ENCODE data around the gene THSD7B.

Gene THSD7B

DNA sequence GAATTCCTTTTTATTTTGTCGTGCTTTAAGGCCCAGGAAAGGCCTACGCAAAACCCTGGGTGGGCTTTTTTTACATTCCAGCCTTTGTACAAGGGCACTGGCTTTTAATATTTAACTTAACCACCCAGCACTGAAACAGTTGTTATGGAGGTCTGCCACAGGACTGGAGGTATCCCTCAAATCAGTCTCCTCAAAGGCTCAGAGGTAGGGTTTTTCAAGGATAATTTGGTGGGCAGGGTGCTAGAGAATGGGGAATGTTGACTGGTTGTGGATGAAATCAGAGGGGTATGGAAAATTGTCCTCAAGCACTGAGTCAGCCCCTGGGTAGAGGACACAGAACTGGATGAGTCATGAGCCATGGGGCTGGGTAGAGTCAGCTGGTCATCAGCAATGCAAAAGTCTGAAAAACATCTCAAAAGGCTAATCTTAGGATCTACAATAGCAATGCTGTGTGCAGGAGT is 443.1 kb downstream of the THSD7B start:
- no peak for DNase-seq

DNA sequence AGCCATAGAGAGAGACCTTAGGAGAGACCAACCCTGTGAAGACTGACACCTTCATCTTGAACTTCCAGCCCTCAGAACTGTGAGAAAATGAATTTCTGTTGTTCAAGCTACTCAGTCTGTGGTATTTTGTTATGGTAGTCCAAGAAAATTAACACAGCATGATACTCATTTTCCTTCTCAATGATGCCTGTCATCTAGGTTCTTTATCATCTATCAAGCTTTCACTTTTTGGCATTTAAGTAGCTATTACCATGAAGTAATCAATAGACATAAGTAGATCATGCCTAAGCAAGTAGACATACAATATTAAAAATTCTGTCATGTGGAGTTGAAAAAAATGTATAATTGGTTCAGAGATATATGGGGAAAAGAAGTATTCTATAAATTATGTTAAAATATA is 444.7 kb downstream of the THSD7B start:
- DNase-seq: no peak

DNA sequence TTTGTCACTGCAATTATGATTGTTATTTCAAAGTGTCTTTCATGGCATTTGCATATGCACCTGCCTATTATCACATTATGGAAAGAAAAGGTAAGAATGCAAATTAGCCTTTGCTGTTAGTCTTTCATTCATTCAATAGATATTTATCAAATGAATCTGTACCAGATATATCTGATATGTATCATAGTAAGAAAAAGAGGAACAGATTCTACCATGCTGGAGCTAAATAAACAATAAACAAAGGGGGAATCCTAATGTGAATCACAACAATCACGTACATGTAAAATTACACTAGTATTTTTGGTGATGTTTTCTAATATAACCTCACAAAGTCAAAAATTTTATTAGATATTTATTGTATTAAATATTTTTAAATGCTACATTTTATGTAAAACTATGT is 446.4 kb downstream of the THSD7B start:
- DNase-seq: no peak

DNA sequence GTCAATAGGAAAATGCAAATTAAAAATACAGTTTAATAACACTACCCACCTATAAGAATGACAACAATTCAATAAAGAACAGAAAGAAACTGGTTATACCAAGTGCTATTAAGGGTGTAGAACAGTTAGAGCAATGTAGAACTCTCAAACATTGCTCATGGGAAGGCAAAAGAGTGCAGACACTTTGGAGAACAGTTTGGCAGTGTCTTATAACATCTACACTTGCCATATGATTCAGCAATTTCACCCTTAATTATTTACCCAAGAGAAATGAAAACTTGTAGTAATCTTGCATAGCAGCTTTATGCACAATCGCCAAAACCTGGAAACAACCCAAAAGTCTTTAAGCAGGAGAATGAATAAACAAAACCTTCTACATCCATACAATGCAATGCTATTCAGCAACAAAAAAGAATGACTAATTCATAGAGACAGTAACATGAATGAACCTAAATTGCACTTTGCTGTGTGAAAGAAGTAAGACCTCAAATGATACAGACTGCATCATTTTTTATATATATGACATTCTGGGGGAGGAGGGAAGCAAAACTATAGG is 455.2 kb downstream of the THSD7B start:
- no peak for DNase-seq

DNA sequence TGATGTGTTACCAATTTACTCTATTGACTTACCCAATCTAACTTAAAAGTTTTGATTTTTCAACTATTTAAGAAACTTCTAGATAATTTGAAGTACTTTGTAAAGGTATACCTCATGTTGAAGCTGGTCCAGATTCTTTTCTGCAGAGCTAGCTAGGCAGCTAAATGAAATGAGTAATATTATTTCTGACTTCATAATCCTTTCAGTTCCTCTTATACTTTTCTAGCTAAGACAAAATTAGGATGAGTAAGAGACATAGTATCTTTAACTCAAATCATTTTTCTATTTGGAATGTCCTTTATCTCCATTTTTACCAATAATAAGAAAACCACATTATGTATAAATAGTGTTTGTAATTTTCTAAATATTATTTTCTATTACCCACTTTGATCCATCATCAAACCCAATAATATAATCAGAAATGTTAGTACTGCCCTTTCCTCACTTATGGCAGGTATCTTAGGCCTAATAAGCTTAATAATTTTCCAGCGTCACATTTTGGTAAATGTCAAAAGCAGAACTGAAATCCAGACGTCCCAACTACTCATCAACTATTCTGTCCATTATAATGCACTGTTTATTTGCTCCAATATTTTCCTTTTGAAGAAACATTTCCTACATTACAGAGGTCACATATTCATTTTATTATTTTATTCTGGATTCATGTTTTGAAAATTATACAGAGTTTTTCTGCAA is 456.6 kb downstream of the THSD7B start:
- no peak for DNase-seq

DNA sequence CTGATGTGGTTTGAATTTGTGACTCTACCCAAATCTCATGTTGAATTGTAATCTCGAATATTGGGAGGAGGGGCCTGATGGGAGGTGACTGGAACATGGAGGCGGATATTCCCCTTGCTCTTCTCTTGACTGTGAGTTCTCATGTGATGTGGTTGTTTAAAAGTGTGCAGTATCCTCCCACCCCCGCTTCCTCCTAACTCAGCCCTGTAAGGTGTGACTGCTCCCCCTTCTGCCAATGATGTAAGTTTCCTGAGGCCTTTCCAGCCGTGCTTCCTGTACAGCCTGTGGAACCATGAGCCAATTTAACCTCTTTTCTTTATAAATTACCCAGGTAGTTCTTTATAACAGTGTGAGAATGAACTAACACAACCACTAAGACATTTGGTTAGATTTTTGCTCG is 458.4 kb downstream of the THSD7B start:
- no peak for DNase-seq

DNA sequence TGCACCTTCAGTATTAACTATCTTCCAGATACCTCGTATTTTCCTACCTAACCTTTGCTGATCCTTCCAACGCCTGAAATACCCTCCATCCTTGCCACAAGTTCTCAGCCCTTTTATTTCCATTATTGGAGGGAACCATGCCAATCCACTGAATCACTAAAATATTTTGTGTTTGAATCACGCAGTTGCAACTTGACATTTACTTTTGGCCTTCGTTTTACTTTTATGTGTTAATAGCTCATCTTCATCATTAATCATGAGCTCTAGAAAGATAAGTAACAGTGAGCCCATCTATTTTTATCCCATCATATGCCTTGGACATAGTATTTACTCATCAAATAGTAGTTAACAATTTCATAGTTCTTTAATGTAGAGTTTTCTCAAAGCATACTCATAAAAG is 463.2 kb downstream of the THSD7B start:
- DNase-seq: no peak

DNA sequence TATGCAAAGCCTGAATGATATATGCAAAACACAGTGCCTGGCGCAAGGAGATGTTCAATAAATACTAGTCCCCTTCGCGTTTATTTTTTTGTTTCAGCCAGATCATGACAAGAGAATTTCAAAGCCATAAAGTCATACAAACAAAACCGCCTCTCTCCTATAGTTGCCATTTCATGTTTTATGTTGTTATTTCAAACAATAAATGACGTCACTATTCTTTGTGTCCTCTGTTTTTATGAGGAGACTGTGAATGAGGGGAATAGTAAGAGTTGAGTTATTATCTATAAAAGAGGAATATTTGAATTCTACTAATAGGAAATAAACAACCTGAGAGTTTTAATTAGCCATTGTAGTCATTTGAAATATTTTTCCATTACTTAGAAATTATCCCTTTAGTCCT is 464.5 kb downstream of the THSD7B start:
- no peak for DNase-seq

DNA sequence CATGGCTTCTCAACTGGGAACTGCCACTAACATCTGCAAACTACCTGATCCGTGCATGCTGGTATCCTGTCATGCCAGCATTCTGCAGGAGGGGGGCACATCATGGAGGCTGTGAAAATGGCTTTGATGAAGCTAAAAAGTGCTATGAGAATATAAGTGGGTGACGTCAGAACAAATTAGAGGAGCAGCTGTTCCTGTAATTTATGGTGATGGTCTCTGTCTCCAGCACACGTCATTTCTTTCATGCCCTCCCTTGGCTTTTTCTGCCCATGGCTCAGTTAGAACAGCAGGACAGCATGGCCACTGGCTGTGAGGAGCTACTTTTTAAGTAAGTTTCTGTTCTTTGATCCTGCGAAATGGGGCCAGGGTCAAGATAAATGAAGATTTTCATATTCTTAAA is 466.3 kb downstream of the THSD7B start:
- DNase-seq: no peak

DNA sequence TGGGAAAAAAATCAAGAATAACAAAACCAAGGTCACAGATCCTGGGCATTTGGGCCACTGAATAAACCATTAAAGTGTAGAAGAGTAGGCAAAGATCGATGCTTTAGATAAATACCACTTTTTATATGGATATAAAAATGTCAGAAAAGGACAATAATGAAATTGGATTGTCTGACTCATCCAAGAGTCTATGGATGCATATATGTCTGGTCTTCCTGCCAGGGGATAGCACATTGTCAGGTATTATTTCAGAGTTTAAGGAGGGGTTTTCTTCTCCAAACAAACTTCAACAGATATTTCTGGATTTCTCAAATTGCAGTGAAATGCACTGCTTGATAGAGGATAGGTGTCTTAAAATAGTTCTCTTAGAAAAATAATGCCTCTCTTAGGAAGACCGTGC is 466.7 kb downstream of the THSD7B start:
- DNase-seq: no peak

DNA sequence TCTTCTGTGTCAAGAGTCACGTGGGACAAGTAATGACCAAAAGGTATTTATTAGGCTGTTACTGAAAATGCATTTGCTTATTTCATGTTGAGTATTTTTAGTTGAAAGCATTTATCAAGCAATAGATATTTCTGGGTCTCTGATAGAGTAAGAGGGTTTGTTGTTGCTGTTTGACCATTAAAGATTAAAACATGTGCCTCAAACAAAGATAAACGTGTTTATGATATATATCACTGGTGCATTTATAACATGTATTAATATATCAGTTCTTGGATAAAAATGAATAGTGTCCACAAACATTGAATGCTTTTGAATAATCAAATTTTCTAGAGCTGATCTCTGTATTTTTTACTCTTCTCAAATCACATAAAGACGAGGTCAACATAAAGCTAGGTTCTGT is 467.7 kb downstream of the THSD7B start:
- DNase-seq: no peak

DNA sequence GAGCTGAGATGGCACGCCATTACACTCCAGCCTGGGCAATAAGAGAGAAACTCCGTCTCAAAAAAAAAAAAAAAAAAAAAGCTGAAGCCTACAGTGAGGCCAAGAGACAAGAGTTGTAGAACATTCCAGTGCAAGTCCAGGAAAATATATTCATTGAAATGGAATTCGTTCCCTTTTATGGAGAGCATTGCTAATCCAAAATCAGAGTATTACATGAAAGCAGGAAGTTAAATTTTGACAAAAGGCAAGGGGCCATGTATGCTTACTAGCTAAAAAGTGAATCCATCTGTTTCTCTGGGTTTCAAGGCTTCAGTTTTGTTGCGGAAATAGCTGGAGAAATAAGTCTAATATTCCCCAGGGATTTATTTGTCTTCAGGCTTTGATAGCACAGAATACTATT is 471.7 kb downstream of the THSD7B start:
- no peak for DNase-seq

DNA sequence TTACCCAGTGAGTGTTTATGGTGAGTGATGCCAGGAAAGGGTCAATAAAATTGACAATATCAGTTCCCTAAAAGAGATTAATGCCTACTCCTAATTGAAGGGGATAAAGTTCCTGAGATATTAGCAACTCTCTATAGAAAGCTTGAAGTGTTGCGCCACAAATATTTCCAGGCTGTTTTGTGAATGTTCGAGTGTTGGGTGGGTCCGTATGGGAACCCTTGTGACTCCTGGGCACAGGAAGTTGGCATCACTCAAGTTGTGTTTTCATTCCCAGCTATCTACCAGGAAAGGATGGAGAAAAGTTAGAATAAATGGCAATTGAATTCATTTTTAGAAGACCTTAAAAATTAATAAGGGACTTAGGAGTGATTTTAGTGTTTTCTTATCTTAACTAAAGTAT is 472.7 kb downstream of the THSD7B start:
- DNase-seq: no peak

DNA sequence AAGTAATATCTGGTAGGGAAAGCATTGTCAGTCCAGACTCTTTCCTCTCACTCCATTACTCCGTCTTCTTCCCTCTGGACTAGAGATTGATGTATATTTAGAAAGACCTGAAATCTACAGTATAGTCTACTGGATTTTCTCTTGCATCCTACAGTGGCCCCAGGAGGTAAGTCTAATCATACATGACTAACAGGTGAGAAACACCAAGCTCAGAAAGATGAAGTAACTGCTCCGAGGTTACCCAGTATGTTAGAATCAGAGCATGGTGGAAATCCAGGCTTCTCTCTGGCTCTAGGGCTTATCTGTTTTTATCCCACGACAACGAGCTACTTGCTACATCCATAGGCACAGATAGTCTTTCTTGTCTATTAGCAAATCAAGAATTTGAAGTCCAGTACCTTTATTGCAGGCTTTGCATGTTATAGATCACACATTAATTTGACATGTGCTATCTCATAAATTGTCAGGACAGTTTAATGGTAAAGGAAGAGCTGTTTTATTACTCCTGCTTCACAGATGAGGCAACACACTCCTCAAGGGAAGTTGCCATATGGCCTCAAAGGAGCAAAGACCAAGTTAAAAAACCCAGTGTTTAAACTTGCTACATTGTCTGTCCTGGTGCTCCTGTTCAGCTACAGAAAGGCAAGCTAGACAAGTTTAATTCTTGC is 484.3 kb downstream of the THSD7B start:
- no peak for DNase-seq

DNA sequence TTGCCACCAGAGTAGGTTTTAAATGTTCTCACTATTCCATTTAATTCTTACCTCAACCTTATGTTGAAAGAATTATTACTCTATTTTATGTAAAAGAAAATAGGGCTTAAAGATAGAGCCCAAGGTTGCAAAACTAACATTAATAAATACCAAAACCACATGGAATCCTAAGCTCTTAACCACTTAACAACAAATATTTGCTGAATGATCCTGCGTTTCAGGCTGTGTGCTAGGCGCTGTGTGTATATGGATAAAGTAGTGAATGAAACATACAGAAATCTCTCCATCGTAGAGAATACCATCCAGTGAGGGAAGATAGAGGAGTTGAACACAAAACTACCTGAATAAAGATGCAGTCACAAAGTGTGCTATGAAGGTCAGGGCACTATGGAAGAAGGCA is 485.1 kb downstream of the THSD7B start:
- DNase-seq: no peak

DNA sequence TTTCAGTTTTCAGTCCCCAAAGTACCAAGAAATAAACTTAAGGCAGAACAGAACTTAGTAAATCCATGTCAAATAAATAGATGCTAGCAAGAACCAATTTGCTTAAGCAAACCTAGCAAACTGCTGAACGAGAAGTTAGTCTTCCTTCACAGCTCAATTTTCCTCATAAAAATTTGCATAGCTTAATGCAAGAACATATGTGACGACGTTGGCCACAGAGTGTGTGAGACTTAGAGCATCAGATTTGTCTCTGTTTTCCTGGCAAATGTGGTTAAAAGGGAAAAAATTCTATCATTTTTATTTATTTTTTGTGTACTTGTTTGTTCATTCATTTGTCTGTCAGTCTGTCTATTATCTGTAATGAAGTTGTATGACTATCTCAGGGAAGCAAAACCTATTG is 485.7 kb downstream of the THSD7B start:
- DNase-seq: no peak

DNA sequence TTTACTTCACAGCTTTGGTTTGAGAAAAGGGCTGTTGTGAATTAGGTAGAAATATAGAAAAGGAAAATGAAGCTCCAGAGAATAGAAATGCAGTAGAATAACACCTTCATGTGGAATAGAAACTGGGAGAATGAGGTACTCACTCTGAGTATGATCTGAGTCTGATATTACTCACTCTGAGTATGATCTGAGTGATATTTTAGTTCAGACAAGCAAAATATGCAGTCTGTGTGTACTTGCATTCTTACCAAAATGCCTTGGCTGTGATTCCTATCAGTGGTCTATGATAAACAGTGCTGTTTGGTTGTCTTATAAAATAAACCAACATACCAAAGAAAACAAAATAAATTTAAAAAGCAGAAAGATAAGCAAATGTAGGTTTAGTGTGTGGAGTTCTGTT is 487.6 kb downstream of the THSD7B start:
- no peak for DNase-seq

DNA sequence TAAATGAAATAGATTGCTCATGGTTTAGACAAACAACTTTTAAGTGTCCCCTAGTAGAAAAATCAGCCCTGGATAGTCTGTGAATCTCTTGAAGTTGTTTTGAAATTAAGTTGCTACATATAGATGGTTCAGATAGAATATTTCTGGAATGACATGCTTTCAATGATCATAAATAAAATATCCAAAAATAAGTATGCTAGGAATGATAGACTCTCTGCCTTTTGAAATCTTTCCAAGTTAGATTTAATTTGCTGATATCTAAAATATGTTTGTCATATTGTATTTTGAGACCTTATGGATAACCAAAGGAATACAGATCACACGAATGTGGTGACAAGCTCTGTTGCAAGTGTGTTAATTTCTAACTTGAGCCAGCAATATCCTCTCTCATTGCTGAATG is 488.7 kb downstream of the THSD7B start:
- no peak for DNase-seq

DNA sequence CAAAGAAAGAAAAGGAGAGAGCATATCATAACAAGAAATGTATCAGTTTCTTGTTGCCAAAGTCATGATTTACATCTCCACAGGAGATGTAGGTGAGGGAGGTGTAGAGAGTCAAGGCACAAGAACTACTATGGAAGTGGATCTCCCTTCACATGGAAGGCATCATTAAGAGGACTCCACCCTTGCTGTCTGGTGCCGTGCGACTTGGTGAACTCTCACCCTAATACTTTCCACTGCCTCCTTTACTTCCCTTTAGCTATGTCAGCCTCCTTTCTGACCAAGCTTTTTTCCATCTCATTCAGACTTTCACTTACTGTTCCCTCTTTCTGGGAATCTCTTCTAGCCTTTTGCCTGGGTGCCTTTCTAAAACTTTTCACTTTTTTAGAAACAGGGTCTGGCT is 490.0 kb downstream of the THSD7B start:
- no peak for DNase-seq

DNA sequence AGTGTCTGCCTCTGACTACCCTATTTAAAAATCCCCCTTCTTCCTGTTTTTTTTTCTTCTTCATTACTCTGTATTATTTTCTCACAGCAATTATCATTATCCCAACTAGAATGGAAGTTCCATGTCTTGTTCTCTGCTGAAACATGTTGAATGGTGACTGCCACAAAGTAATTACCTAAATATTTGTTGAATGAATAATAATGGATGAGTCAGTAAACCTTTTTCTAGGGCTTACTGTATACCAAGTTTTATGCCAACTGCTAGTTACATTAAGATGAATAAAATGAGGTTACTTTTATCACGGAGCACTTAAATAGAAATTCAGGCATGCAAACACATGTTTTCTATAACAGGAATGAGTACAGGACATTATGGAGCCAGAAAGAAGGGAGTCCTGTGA is 490.6 kb downstream of the THSD7B start:
- DNase-seq: no peak

DNA sequence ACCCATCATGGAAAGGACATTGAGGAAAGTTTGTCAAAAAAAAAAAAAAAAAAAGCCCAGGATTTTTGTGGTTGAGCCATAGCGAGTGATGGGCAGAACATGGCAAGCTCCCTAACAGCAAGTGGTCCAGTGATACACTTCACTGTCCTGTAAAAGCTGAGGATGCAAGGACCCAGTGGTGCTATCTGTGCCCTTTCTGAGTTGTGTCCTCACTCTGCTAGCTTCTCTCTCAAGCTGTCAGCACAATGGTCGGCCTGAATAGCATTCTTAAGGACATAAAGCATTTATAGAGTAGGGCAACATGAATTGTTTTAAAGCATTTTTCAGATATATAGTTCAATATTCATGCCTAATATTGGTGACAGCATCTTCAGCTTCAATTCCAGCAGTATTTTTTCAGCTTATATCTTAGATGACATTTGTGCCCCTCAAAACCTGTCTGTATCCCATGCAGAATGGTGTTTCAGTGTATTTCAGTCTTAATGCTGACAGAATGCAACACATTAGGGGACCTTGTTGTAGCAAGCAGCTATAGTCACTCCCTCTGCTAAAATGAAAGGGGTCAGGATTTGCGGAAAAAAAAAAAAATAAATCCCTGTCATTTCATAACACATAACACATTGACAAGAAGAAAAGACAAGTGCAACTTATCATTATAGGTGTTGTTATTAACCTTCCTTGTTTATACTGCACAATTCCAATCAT is 496.7 kb downstream of the THSD7B start:
- no peak for DNase-seq

DNA sequence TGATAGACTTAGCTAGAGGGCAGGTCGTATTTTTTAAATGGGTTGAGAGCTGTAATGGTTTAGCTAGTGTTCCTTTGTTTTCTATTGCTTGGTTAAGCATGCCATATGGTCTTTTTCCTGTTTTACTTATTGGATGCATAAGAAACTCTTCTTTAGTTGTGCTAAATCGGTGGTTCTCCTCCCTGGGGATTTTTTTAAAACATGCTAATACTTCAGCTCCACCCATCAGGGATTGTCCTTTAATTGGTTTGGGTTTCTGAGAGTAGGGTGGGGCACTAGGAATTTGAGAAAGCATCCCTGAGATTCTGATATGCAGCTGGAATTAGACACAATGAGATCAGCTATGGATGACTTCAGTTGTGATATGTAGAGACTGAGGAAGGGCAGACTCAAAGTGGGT is 497.2 kb downstream of the THSD7B start:
- no peak for DNase-seq

DNA sequence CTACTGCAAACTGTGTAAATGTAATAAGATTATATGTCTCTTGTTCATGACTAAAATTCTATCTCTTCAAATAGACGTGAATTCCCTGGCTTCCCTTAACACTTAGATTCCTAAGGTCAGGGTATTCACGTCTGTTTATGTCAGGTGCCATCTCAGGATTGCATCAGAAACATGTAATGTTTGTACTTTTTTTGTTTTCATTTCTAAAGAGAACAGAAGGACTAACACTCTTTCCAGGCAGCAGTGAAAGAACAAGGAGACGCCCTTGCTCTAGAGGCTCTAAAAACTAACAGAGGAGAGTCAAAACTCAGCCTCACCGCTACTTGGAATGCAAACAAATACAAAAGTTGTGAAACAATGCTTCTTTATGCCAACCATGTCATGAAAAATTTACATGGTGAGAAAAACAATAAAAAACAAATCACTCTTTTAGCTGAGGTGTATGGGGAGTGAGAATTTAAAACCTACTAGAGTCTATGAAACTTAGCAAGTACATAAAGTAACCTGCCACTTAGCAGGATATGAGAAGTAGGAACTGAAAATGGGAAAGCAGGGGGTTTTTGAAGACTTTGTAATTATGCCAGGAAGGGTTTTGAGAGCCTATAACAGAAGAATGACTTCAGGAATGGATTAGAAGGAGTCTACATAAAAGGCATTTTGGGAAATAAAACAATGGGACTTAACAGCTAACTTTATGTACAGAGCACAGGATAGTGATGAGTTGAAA is 522.7 kb downstream of the THSD7B start:
- DNase-seq: no peak
